ENCODE measurements around the gene SALL4.

Gene SALL4

GRCh38 chr20:51735728-51736600, 66.4 kb downstream of the SALL4 start:
- no peak for DNase-seq (ENCODE audit: low spot score)

- DNase-seq (ENCODE audit: low spot score): no peak
These were observed 67.2 kb downstream of the SALL4 start for GRCh38 chr20:51734876-51735720.

- DNase-seq (ENCODE audit: low spot score): no peak
These were observed 69.3 kb downstream of the SALL4 start for GRCh38 chr20:51733070-51733469.
